HG02798 (cell line): Measurements from ENCODE around the gene SLC25A11.

ENCODE experiments used
- ATAC-seq: cut with Tn5 transposase; IDR thresholded peaks from one replicate; pipeline ENCODE4 v1.9.1; 2021; ENCODE audit warnings: mild to moderate bottlenecking; ENCODE audit not compliant: unreplicated experiment, poor library complexity

Gene SLC25A11

GRCh38 chr17:4939796-4940554, at the start of gene SLC25A11, which contains the start of gene RNF167:
Gene SLC25A11 (minus strand): TSS chr17:4940046. CDS start chr17:4939910, 136 bp downstream.
Gene RNF167 (plus strand): TSS chr17:4940268. CDS start chr17:4940910, 642 bp downstream.
- ATAC-seq, result peak; percentile 86

GRCh38 chr17:4987767-4988567, 48.1 kb upstream of the SLC25A11 start:
- no peak for ATAC-seq

- ATAC-seq, result peak; percentile 75
Measured at GRCh38 chr17:4986951-4987766, 47.3 kb upstream of the SLC25A11 start, which contains the start of gene CAMTA2. Gene CAMTA2 (minus strand): TSS chr17:4987675. CDS start chr17:4986222, 1,453 bp downstream.

- ATAC-seq, result no peak
Measured at GRCh38 chr17:4986403-4986802, 46.6 kb upstream of the SLC25A11 start.

GRCh38 chr17:4982305-4982704, 42.5 kb upstream of the SLC25A11 start:
- no peak for ATAC-seq

GRCh38 chr17:4980644-4981216, 40.9 kb upstream of the SLC25A11 start:
- no peak for ATAC-seq

GRCh38 chr17:4978726-4979125, 38.9 kb upstream of the SLC25A11 start:
- ATAC-seq, result no peak

- ATAC-seq, result no peak
Measured at GRCh38 chr17:4974115-4974670, 34.3 kb upstream of the SLC25A11 start.

GRCh38 chr17:4973256-4974114, 33.6 kb upstream of the SLC25A11 start:
- ATAC-seq, result no peak

- no peak for ATAC-seq
Measured at GRCh38 chr17:4972752-4973151, 32.9 kb upstream of the SLC25A11 start.

- no peak for ATAC-seq
Measured at GRCh38 chr17:4972322-4972721, 32.5 kb upstream of the SLC25A11 start.

- ATAC-seq, result no peak
Measured at GRCh38 chr17:4971826-4972225, 32.0 kb upstream of the SLC25A11 start.

- no peak for ATAC-seq
Measured at GRCh38 chr17:4970273-4970672, 30.4 kb upstream of the SLC25A11 start.

GRCh38 chr17:4969551-4970173, 29.8 kb upstream of the SLC25A11 start:
- ATAC-seq, result no peak

- no peak for ATAC-seq
Measured at GRCh38 chr17:4969047-4969550, 29.3 kb upstream of the SLC25A11 start.

- ATAC-seq, result no peak
Measured at GRCh38 chr17:4968486-4969046, 28.7 kb upstream of the SLC25A11 start.

- ATAC-seq, result peak; percentile 73
Measured at GRCh38 chr17:4967539-4968485, 28.0 kb upstream of the SLC25A11 start, which contains the start of gene SPAG7. Gene SPAG7 (minus strand): TSS chr17:4967817. CDS start chr17:4967804, 13 bp downstream.
